OCI-M2 (cell line): ENCODE measurements around the gene TARS3.
"Not testable (repeated sequence)": the region's sequence is repeated elsewhere in the genome, so short reads cannot be mapped to it uniquely, and the experiment has no call there.

Experiments
- DNase-seq: peaks from one replicate; lab custom pipeline; 2025; ENCODE audit not compliant: unreplicated experiment; lab: John Stamatoyannopoulos, UW

Gene TARS3

GRCh38 chr15:101723874-101724674 lies at the start of gene TARS3:
TARS3 (minus strand) TSS chr15:101724473; CDS start chr15:101724387, 86 bp downstream.
- no peak for DNase-seq

DNA sequence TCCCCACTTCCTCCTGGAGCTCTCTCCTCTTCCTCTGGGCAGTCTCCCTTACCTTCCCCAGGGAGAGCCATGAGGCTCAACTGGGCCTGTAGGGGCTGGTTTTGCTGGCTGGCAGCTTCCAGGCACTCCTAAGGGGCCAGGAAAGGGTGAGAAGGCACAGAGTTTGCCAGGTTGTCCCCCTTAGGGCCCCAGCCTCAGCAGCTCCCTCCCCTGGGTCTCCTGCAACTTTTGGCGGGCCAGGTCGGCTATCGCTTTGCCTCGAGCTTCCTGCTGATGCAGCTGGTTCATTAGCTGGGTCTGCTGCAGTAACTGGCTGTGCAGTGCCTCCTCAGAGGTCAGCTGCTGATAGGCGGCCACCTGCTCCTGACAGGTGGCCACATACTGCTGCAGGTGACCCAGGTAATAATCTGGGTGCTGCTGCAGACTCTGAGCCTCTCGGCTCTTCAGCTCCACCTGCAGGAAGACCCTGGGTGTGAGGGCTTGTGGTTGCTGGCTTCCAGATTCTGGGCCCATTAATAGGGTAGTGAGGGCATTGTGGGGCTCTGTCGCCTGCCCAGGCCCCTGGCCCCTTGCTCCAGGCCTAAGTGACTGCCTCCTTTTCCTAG lies 49.3 kb upstream of the TARS3 start:
- DNase-seq = no peak

- no peak for DNase-seq
These were observed 48.6 kb upstream of the TARS3 start for GRCh38 chr15:101772921-101773320.

- DNase-seq = not testable (repeated sequence)
These were observed 42.9 kb upstream of the TARS3 start for GRCh38 chr15:101767083-101767640.

DNA sequence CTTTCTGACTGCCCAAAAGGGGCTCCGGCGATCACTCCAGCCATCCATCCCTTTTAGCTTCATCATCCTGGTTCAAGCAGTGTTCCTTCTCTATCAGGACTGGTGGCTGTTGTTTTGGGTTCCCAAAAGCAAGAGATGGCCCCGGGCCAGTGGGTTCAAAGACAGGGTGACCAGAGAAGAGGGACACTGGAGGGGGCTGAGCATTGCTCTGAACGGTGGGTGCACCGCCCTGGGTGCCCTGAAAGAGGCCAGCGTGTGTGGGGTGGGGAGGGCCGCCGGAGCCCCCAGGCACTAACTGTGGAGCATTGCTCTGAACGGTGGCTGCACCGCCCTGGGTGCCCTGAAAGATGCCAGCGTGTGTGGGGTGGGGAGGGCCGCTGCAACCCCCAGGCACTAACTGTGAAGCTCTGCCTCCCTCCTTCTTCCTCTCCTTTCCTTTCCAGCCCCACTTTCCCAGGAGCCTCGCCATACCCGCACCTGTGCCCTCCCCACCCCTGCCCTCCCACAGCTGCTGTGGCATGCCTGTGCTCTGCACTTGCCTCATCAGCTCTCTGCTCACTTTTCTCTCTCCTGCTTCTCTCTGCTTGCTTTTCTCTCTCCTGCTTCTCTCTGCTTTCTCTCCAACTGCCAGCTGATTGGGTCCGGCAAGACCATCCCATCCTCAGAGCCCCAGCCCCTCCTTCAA lies 41.6 kb upstream of the TARS3 start:
- no peak for DNase-seq

DNA sequence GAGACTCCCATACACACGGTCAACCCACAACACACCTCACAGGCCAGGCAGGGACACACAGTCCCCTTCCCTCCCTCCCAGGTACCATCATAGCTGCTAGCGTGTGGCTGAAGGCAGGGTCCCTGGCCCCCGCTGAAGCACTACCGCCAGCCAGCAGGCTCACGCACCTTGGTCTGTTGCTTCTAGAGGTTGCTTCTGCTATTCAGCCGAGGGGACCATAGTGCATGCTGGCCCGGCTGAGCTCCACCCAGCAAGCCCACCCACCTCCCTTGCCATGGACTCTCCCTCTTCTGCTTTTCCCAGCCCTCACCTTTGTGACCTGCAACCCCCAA lies 41.0 kb upstream of the TARS3 start:
- DNase-seq = not testable (repeated sequence)

- DNase-seq = not testable (repeated sequence)
These were observed 40.5 kb upstream of the TARS3 start for GRCh38 chr15:101764669-101765339.

GRCh38 chr15:101746716-101747082 lies 22.4 kb upstream of the TARS3 start:
- DNase-seq = not testable (repeated sequence)

DNA sequence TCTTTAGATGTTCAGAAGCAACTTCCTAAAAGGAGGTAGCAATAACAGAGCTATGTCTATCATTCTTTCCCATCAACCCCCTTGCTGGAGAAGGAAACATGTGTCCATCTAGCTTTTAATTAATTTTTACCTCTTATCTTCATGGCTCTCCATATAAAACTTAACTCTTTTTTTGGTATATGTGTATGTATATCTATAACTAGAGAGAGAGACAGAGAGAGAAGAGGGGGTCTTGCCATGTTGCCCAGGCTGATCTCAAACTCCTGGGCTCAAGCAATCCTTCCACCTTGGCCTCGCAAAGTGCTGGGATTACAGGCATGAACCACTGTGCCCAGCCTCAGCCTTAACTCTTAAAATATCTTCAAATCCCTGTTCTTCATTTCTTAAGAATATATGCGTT lies 10.6 kb upstream of the TARS3 start:
- DNase-seq = not testable (repeated sequence)

DNA sequence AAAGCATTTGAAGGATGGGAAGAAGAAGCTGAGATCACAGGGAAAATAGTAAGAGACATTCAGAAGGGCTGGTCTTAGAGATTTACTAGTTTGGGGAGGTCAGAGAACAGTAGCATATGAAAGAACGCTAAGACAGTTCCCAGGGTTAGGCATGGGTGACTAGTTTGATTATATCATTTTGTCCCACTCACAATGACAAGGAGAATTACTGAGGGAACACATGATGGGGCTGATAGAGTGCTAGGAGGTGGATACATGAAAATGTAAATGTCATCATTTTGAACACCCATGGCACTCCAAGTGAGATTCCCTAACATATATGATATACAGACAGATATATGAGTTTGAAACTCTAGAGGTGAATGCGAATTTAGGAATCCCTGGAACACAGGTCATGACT lies 9.3 kb upstream of the TARS3 start:
- DNase-seq = no peak

- DNase-seq = no peak
These were observed 8.5 kb upstream of the TARS3 start for GRCh38 chr15:101732772-101733171.

DNA sequence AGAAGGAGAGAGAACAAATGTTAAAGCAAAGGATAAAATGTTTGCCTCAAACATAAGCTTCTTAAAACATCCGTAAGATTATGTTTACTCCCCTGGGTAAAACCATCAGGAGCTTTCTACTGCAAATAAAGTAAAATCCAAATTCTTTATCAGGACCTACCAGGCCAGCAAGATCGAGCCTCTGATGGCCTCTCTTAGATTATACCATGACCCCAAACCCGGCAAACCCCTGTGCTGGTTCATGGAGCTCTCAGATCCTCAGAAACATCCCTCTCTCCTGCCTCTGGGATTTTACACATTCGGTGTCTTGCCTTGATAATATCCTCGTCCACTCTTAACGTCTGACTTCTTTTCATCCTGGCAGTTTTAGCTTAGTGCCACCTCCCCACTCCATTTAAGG lies 7.5 kb upstream of the TARS3 start:
- no peak for DNase-seq

- DNase-seq = no peak
These were observed 2.9 kb upstream of the TARS3 start for GRCh38 chr15:101727186-101727585.

DNA sequence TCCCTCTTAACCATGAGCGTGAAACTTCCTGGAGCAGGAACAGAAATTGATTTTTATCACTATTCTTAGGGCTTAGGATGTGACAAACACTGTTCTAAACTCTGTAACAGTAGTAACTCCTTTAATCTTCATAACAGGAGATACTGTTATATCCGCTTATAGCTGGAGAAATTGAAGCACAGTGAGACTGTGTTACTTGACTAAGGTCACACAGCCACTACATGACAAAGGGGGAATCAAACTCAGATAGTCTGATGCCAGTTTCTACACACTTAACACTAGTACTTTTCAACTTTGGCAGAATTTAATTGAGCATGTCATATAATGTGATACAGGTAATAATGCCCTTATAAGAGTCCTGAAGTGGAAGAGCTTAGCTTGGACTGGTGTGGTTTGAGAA lies 800 bp upstream of the TARS3 start:
- DNase-seq = no peak

DNA sequence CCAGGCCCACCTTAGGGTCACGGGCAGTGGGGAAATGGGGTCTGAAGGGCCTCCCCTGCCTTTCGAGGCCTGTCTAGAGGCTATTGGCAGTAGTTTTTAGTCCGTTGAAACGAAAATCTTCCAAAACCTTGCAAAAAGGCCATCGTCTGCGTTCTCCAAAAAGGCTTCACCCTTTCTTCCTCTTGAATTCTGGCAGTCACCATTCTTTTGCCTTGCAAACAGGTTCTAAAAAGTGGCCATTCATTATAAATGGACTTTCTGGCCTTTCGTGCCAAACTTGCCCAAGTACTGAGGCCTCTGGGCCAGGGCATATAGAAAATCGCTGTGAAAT lies 367 bp upstream of the TARS3 start:
- DNase-seq = no peak

DNA sequence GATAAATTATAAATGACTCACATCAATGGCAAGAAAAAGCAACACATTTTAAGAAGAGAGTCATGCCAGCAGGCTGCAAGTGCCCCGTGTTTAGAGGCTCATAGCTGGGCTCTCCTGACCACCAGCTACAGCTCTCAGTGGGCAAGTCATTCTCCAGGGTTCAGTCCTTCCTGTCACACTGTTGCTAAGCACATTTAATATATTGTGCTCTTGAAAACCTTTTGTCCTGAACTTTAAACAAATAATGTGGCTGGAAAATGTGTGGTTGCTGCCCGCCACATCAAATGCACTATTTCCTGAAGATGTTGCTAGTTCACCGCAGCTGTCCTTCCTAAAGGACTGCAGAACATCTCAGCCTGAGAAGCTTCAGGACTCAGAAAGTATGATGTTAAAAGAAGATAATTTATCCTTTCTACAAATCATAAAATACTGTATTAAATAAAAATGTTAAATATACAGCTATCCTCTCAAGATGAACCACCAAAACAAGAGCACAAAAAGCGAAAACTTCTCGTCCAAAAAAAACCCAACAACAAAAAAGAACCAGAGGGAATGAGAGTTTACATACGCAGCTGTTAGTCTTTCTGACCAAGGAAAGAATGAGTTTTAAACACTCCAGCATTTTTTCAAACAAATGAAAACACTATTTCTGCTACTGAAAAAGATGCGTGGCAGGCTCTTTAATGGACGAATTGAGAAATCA lies 951 bp downstream of the TARS3 start:
- DNase-seq = no peak

DNA sequence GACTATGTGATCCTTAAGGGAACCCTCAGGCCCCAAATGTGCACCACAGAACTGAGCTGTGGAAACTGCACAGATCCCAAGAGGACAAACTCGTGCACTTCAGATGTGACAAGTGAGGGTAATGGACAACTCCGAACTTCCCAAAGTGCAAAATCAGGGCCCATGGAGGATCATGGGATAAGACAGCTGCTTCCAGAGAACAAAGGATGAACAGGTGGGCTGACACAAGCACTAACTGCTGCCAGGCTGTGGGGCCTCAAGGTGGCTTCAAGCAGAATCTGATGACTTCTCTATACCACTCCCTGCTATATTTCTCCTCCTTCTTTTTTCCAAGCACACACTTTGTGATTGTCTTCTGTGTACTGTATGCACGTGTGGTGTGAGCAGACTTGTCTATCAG lies 5.4 kb downstream of the TARS3 start:
- no peak for DNase-seq

GRCh38 chr15:101712078-101712477 lies 12.2 kb downstream of the TARS3 start:
- DNase-seq = no peak

GRCh38 chr15:101710806-101711205 lies 13.5 kb downstream of the TARS3 start:
- no peak for DNase-seq

DNA sequence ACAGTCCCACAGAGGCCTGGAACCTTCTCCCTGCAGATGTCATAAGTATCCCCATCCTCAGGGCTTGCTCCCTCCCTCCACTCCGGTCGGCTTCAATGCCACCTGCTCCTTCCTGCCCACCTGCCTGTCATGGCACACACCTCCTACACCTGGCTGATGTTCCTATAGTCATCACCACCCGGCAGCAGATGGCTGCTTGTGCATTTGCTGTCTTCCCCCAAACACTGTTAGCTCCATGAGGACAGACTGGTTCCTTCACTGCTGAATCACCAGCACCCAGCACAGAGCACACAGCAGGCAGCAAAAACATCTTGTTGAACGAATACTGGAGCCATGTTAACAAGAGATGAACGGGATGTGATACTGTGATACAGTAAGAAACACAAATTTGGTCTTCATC lies 14.8 kb downstream of the TARS3 start:
- no peak for DNase-seq

DNA sequence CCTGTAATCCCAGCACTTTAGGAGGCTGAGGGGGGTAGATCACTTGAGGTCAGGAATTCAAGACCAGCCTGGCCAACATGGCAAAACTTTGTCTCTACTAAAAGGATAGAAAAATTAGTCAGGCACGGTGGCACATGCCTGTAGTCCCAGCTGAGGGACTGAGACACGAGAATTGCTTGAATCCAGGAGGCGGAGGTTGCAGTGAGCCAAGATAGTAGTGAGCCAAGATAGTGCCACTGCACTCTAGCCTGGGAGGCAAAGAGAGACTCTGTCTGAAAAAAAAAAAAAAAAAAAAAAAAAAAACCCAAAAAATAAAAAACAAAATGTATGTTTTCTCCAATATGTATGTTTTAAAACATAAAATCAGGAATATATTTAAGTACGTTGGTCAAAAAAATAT lies 16.3 kb downstream of the TARS3 start:
- DNase-seq = no peak
